OCI-LY7 (cell line): ENCODE data around the gene C16orf87. TPM values are rescaled to one million over a fixed set of nuclear protein-coding genes. Genes with fewer than 3 reads are reported as not detected.
"Not testable (repeated sequence)": the region's sequence is repeated elsewhere in the genome, so short reads cannot be mapped to it uniquely, and the experiment has no call there.

Experiments
- BruUV-seq: library from RNA; stranded (reverse); fragments of 400-500 nt; replicated peaks from 2 replicates; lab custom pipeline; 2021; lab: Mats Ljungman, UMichigan
- CTCF ChIA-PET: fragments of 300-600 bp; sonication (Branson Sonifier 250); formaldehyde crosslinking; loops from one replicate; lab custom pipeline; 2022; ENCODE audit warnings: antibody characterized with exemption; ENCODE audit not compliant: unreplicated experiment; lab: Charles Lee
- POLR2A ChIA-PET: fragments of 300-600 bp; sonication (Branson Sonifier 250); formaldehyde crosslinking; loops from one replicate; lab custom pipeline; 2022; ENCODE audit warnings: antibody characterized with exemption; lab: Charles Lee
- DNase-seq: peaks from one replicate; pipeline ENCODE4 v3.0.0-alpha.2; 2015; ENCODE audit warnings: low spot score
- H2AFZ ChIP-seq: fragments of 200-600 bp; sonication (generic), shearing (Covaris generic); 2 replicates; pipeline ENCODE4 v1.6.1; 2014; ENCODE audit warnings: mild to moderate bottlenecking, antibody characterized with exemption, low read length, moderate library complexity
- H3K27ac ChIP-seq: fragments of 200-600 bp; sonication (generic); 2 replicates; pipeline ENCODE4 v1.5.1; 2014; ENCODE audit warnings: mixed run types, low read depth, mild to moderate bottlenecking, moderate library complexity, low read length, inconsistent platforms; ENCODE audit not compliant: poor library complexity, severe bottlenecking
- H3K36me3 ChIP-seq: fragments of 200-600 bp; sonication (generic); 2 replicates; pipeline ENCODE4 v1.6.1; 2014; ENCODE audit warnings: mild to moderate bottlenecking, antibody characterized with exemption, low read length, moderate library complexity, mixed read lengths; ENCODE audit not compliant: insufficient read depth
- H3K4me1 ChIP-seq: fragments of 200-600 bp; sonication (generic); 2 replicates; pipeline ENCODE4 v1.5.1; 2014; ENCODE audit warnings: mild to moderate bottlenecking, low read length; ENCODE audit not compliant: insufficient read depth, poor library complexity, severe bottlenecking
- H3K4me2 ChIP-seq: fragments of 200-600 bp; sonication (generic); 2 replicates; pipeline ENCODE4 v1.6.1; 2014; ENCODE audit warnings: mild to moderate bottlenecking, low read length
- H3K4me3 ChIP-seq: fragments of 200-600 bp; sonication (generic); 2 replicates; pipeline ENCODE4 v1.5.1; 2014; ENCODE audit warnings: mild to moderate bottlenecking, low read depth, low read length; ENCODE audit not compliant: poor library complexity, severe bottlenecking
- H3K79me2 ChIP-seq: fragments of 200-600 bp; sonication (generic); 2 replicates; pipeline ENCODE4 v1.6.1; 2016; ENCODE audit warnings: low read depth, mild to moderate bottlenecking, low read length, moderate library complexity, mixed read lengths; ENCODE audit not compliant: insufficient read depth
- H3K9me2 ChIP-seq: fragments of 200-600 bp; sonication (generic); 2 replicates; pipeline ENCODE4 v1.6.1; 2016; ENCODE audit warnings: mild to moderate bottlenecking, low read length, mixed read lengths; ENCODE audit not compliant: insufficient read depth
- H3K9me3 ChIP-seq: fragments of 200-600 bp; sonication (generic); 2 replicates; pipeline ENCODE4 v1.6.1; 2014; ENCODE audit warnings: mild to moderate bottlenecking, mixed run types, low read length, mixed read lengths
- H4K20me1 ChIP-seq: fragments of 200-600 bp; sonication (generic); 2 replicates; pipeline ENCODE4 v1.6.1; 2014; ENCODE audit warnings: mild to moderate bottlenecking, antibody characterized with exemption, low read length, moderate library complexity, mixed read lengths; ENCODE audit not compliant: insufficient read depth
- EZH2phosphoT487 ChIP-seq: fragments of 200-600 bp; sonication (generic); IDR thresholded peaks from 2 replicates; pipeline ENCODE4 v1.6.1; 2018; ENCODE audit warnings: low read depth, borderline replicate concordance, mild to moderate bottlenecking, mixed run types, antibody characterized with exemption, low read length, moderate library complexity, mixed read lengths
- intact Hi-C: fragments of 100-400 bp; cut with micrococcal nuclease; formaldehyde crosslinking; loops from one replicate; pipeline ENCODE4 v1.10.0; 2022; ENCODE audit not compliant: unreplicated experiment
- total RNA-seq, 2 experiments: library from RNA; depleted of rRNA in 1 of 2; stranded (reverse); fragments of >200 nt in 1 of 2; shearing (Covaris generic) in 1 of 2; gene quantifications; 2 replicates each; pipeline ENCODE4 v1.2.3, GENCODE V29; 2014 to 2022
- TF ChIP-seq, protein P1 (sequence below): fragments of 200-600 bp; sonication (generic); conservative IDR thresholded peaks from 2 replicates; pipeline ENCODE4 v1.5.1; 2014; ENCODE audit warnings: mild to moderate bottlenecking, antibody characterized with exemption, low read length, moderate library complexity, mixed read lengths

Gene C16orf87
- total RNA-seq, 2 experiments from 2014 or later, result 9.1 to 21.1 TPM

DNA sequence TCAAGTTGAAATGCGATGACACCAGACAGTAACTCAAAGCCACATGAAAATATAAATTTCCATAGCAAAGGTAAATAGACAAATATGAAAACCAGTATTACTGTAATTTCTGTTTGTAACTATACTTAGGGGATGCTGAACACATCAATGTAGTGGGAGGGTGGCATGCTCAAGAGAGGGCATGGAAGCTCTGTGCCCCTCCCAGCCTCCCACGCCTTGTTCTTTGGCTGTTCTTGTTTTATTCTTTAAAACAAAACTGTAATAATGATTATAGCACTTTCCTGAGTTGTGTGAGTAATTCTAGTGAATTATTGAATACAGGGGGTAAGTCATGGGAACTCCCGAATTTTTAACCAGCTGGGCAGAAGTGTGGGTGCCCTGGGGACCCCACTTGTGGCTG, 42.2 kb upstream of the C16orf87 start:
- Histone ChIP-seq H3K27ac (no peak overlapping the region), H3K79me2 (no peaks in the 10 kb centered on the region), H3K9me3 (no peaks in the 10 kb centered on the region), H3K4me1 (no peaks in the 10 kb centered on the region), H3K36me3 (no peaks in the 10 kb centered on the region), H2AFZ (no peak overlapping the region), H3K4me3 (no peak overlapping the region), H4K20me1 (no peaks in the 10 kb centered on the region), H3K9me2 (no peaks in the 10 kb centered on the region), H3K4me2 (no peak overlapping the region)
- DNase-seq, result no peak
- TF ChIP-seq, protein P1, sequence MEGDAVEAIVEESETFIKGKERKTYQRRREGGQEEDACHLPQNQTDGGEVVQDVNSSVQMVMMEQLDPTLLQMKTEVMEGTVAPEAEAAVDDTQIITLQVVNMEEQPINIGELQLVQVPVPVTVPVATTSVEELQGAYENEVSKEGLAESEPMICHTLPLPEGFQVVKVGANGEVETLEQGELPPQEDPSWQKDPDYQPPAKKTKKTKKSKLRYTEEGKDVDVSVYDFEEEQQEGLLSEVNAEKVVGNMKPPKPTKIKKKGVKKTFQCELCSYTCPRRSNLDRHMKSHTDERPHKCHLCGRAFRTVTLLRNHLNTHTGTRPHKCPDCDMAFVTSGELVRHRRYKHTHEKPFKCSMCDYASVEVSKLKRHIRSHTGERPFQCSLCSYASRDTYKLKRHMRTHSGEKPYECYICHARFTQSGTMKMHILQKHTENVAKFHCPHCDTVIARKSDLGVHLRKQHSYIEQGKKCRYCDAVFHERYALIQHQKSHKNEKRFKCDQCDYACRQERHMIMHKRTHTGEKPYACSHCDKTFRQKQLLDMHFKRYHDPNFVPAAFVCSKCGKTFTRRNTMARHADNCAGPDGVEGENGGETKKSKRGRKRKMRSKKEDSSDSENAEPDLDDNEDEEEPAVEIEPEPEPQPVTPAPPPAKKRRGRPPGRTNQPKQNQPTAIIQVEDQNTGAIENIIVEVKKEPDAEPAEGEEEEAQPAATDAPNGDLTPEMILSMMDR, result no peak
- TF ChIP-seq EZH2phosphoT487, result no peak
- CTCF ChIA-PET, result no interaction called here
- no TSS peak for BruUV-seq
- POLR2A ChIA-PET, result interaction anchor here (0.6 kb wide), 2 partner anchors 14 to 175 kb away, joined by 3 to 8 read pairs; no protein-coding TSS in a partner anchor
- intact Hi-C loops, result no loop called here

DNA sequence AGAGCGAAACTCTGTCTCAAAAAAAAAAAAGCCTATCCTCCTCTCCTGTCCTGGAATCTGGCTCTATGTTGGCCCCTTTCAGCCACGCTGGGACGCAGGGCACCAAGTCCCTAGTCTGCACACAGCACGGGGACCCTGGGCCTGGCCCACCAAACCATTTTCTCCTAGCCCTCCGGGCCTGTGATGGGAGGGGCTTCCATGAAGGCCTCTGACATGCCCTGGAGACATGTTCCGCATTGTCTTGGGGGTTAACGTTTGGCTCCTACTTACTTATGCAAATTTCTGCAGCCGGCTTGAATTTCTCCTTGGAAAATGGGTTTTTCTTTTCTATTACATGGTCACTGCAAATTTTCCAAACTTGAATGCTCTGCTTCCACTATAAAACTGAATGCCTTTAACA, 40.6 kb upstream of the C16orf87 start:
- H3K4me1 ChIP-seq, result no peaks in the 10 kb centered on the region
- ChIA-PET POLR2A (interaction anchor here (0.7 kb wide), 1 partner anchor 12 kb away, joined by 3 read pairs; no protein-coding TSS in a partner anchor), CTCF (interaction anchor here (0.6 to 0.7 kb wide), 2 partner anchors 60 to 122 kb away, joined by 3 read pairs; no protein-coding TSS in a partner anchor)
- no peak overlapping the region for H3K4me2 ChIP-seq
- H3K36me3 ChIP-seq, result no peaks in the 10 kb centered on the region
- no peak for DNase-seq
- H4K20me1 ChIP-seq, result no peaks in the 10 kb centered on the region
- H3K27ac ChIP-seq, result no peak overlapping the region
- no peaks in the 10 kb centered on the region for H3K9me3 ChIP-seq
- H2AFZ ChIP-seq, result no peak overlapping the region
- intact Hi-C loops, result no loop called here
- no TSS peak for BruUV-seq
- TF ChIP-seq, protein P1, result no peak
- TF ChIP-seq EZH2phosphoT487, result no peak
- no peaks in the 10 kb centered on the region for H3K79me2 ChIP-seq
- H3K4me3 ChIP-seq, result no peak overlapping the region
- no peaks in the 10 kb centered on the region for H3K9me2 ChIP-seq

DNA sequence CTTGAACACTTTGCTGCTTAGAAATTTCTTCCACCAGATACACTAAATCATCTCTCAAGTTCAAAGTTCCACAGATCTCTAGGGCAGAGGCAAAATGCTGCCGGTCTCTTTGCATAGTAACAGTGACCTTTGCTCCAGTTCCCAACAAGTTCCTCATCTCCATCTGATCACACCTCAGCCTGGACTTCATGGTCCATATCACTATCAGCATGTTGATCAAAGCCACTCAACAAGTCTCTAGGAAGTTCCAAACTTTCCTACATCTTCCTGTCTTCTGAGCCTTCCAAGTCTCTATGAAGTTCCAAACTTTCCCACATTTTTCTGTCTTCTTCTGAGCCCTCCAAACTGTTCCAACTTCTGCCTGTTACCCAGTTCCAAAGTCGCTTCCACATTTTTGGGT, 37.9 kb upstream of the C16orf87 start:
- H2AFZ ChIP-seq, CTCF ChIA-PET, H3K4me3 ChIP-seq, BruUV-seq, H3K36me3 ChIP-seq, H3K9me3 ChIP-seq, POLR2A ChIA-PET, H3K27ac ChIP-seq, H3K79me2 ChIP-seq, H4K20me1 ChIP-seq, H3K9me2 ChIP-seq, intact Hi-C loops, H3K4me2 ChIP-seq, DNase-seq, H3K4me1 ChIP-seq: not testable (repeated sequence)

DNA sequence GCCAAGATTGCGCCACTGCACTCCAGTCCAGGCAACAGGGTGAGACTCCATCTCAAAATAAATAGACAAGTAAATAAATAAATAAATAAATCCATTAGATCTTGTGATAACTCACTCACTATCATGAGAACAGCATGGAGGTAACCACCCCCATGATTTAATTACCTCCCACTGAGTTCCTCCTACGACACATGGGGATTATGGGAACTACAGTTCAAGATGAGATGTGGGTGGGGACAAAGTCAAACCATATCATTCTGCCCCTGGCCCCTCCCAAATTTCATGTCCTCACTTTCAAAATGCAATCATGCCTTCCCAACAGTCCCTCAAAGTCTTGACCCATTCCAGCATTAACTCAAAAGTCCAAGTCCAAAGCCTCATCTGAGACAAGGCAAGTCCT, 36.5 kb upstream of the C16orf87 start:
- H3K4me3 ChIP-seq, H3K79me2 ChIP-seq, DNase-seq, H3K4me1 ChIP-seq, H3K27ac ChIP-seq, H3K4me2 ChIP-seq, H3K9me3 ChIP-seq, H2AFZ ChIP-seq, BruUV-seq, H4K20me1 ChIP-seq, H3K9me2 ChIP-seq, intact Hi-C loops, H3K36me3 ChIP-seq: not testable (repeated sequence)
- ChIA-PET POLR2A (interaction anchor here (0.7 kb wide), 1 partner anchor 9 kb away, joined by 4 read pairs; no protein-coding TSS in a partner anchor), CTCF (interaction anchor here (0.5 kb wide), 1 partner anchor 8 kb away, joined by 3 read pairs; no protein-coding TSS in a partner anchor)
